Fibroblast of the aortic adventitia (primary cell): ENCODE results near the gene PLXDC1. TPM values are rescaled to one million over a fixed set of nuclear protein-coding genes. Genes with fewer than 3 reads are reported as not detected.
"Not testable (repeated sequence)": the region's sequence is repeated elsewhere in the genome, so short reads cannot be mapped to it uniquely, and the experiment has no call there.

ENCODE experiments used
- DNase-seq: peaks from one replicate; pipeline ENCODE4 v3.0.0-alpha.2; 2010; ENCODE audit warnings: low read depth
- H3K4me3 ChIP-seq: 2 replicates; pipeline ENCODE4 v1.5.1; 2011; ENCODE audit warnings: low read depth, mild to moderate bottlenecking, control low read depth, low read length, moderate library complexity
- CTCF ChIP-seq: IDR thresholded peaks from 2 replicates; pipeline ENCODE4 v1.5.1; 2011; ENCODE audit warnings: mild to moderate bottlenecking, low read length, control low read depth, inconsistent platforms; ENCODE audit not compliant: insufficient read depth
- total RNA-seq: library from RNA; depleted of rRNA; stranded (reverse); fragments of >200 nt; gene quantifications from 2 replicates; pipeline ENCODE4 v1.2.3, GENCODE V29; 2012; ENCODE audit warnings: low replicate concordance

The PLXDC1 gene
- total RNA-seq, 1 donor = 3.3 TPM

- DNase-seq = no peak
- H3K4me3 ChIP-seq = no peak overlapping the region
- TF ChIP-seq CTCF = no peak
Observed at GRCh38 chr17:39045948-39046679, 105.3 kb downstream of the PLXDC1 start.

GRCh38 chr17:39036009-39036408 is 115.4 kb downstream of the PLXDC1 start:
- H3K4me3 ChIP-seq = no peak overlapping the region
- TF ChIP-seq CTCF = no peak
- DNase-seq = no peak

GRCh38 chr17:39035578-39035977 is 115.9 kb downstream of the PLXDC1 start:
- DNase-seq, H3K4me3 ChIP-seq: not testable (repeated sequence)

GRCh38 chr17:39028690-39029089 is 122.7 kb downstream of the PLXDC1 start:
- no peak for TF ChIP-seq CTCF
- no peak overlapping the region for H3K4me3 ChIP-seq
- no peak for DNase-seq

- peak overlapping the region; percentile 49 for H3K4me3 ChIP-seq
- no peak for DNase-seq
- no peak for TF ChIP-seq CTCF
Observed at GRCh38 chr17:39027455-39028035, 123.9 kb downstream of the PLXDC1 start.

- TF ChIP-seq CTCF = no peak
- peak; percentile 26 for DNase-seq
- H3K4me3 ChIP-seq = peak overlapping the region; percentile 49
Observed at GRCh38 chr17:39026980-39027451, 124.4 kb downstream of the PLXDC1 start.

GRCh38 chr17:39026346-39026745 is 125.1 kb downstream of the PLXDC1 start:
- not testable (repeated sequence) for DNase-seq

GRCh38 chr17:39022924-39023323 is 128.5 kb downstream of the PLXDC1 start:
- no peak for TF ChIP-seq CTCF

More at GRCh38 chr17:39026346-39026745, 125.1 kb downstream of the PLXDC1 start:
- H3K4me3 ChIP-seq = not testable (repeated sequence)

GRCh38 chr17:39020037-39020436 is 131.4 kb downstream of the PLXDC1 start:
- DNase-seq, H3K4me3 ChIP-seq: not testable (repeated sequence)

More at GRCh38 chr17:39022924-39023323, 128.5 kb downstream of the PLXDC1 start:
- no peak overlapping the region for H3K4me3 ChIP-seq
- DNase-seq = no peak
